Urothelium cell line (cell line): Measurements from ENCODE around the gene INPPL1.

Experiments
- DNase-seq: peaks from one replicate; pipeline ENCODE4 v3.0.0; 2011; ENCODE audit warnings: low spot score, mixed read lengths
- FAIRE-seq: peaks from 2 replicates; lab custom pipeline; 2011; peaks lifted over from hg19 to GRCh38; lab: Jason Lieb, UNC

The INPPL1 gene

GRCh38 chr11:72232260-72233055, 7.9 kb downstream of the INPPL1 start:
- FAIRE-seq: no peak
- DNase-seq: no peak

GRCh38 chr11:72233056-72233772, 8.6 kb downstream of the INPPL1 start:
- DNase-seq: no peak
- FAIRE-seq: no peak

DNA sequence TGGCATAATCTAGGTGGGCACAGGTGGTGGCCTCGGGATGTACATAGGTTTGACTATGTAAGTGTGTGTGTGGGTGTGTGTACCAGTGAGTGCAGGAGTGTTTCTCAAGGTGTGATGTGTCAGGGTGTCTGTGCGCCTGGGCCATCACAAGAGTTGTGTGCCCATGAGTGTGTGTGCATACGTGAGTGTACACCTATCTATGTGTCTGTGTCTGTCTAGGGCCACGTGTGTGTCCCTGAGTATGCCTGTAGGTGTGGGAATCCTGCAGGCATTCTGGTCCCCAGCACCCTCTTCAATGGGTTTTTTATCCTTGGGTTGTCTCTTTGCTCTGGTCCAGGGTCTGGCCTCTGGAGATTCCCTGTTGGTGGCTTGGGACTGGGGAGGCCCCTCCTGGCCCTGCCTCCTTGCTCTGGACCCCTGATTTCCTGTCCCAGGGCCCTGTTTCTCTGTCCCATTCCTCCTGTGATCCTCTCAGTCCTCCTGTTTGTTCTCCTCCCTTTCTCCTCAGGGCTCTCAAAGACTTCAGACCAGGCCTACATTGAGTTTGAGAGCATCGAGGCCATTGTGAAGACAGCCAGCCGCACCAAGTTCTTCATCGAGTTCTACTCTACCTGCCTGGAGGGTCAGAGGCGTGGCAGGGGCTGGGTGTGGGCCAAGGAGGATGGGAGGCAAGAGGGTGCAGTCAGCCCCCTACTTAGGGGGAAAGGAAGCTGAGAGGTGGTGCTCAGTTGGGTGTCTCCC, 9.4 kb downstream of the INPPL1 start:
- no peak for FAIRE-seq
- no peak for DNase-seq

DNA sequence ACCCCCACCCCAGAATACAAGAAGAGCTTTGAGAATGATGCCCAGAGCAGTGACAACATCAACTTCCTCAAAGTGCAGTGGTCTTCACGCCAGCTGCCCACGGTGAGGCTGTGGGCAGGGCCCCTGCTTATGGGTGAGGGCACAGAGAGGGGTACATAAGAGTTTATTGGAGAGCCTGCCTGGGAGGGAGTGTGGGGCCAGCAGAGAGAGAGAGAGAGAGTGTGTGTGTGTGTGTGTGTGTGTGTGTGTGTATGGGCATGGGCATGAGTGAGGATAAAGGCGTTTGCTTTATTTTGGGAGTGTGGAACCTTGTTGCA, 9.9 kb downstream of the INPPL1 start:
- FAIRE-seq (no peak), DNase-seq (no peak)

GRCh38 chr11:72234920-72235319, 10.4 kb downstream of the INPPL1 start:
- FAIRE-seq: no peak
- no peak for DNase-seq

GRCh38 chr11:72235351-72236057, 10.9 kb downstream of the INPPL1 start:
- DNase-seq: no peak
- FAIRE-seq: no peak

DNA sequence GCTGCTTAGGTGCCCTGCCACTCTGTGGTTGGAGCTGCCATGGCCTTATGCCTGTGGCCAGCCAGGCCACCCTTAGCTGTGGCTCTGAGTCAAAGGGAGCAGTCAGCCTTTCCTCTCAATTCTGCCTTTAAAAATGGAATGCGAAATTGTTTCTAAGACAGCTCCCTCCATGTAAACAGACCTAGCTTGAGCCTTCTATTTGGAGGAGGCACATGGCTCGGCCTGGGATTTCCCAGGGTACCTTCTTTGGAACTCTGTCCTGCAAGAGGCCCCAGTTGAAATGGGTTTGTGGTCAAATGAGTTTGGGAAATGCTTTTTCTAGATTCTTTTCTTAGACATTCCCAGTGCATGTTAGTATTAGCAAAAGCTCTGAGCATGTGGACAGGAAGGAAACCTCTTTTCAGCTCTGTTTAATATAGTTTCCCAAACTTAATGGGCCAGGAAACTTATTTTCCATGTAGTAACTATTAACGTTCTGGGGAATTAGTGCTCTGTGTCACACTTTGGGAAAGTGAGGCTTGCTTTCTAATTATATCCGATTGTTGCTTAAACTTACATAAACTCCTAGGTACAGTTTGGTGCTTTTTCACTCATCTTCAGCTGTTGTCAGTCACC, 11.6 kb downstream of the INPPL1 start:
- DNase-seq: no peak
- no peak for FAIRE-seq

GRCh38 chr11:72236774-72237111, 12.2 kb downstream of the INPPL1 start:
- DNase-seq (no peak), FAIRE-seq (no peak)

- FAIRE-seq (no peak), DNase-seq (no peak)
Observed at GRCh38 chr11:72237112-72237931, 12.8 kb downstream of the INPPL1 start.

- no peak for FAIRE-seq
- DNase-seq: peak; percentile 66
Observed at GRCh38 chr11:72238040-72238450, 13.5 kb downstream of the INPPL1 start.

- FAIRE-seq: no peak
- no peak for DNase-seq
Observed at GRCh38 chr11:72238492-72239312, 14.1 kb downstream of the INPPL1 start.

GRCh38 chr11:72239313-72239848, 14.8 kb downstream of the INPPL1 start:
- FAIRE-seq: no peak
- no peak for DNase-seq

- DNase-seq: no peak
- FAIRE-seq: no peak
Observed at GRCh38 chr11:72239849-72240460, 15.4 kb downstream of the INPPL1 start.

GRCh38 chr11:72240461-72241290, 16.1 kb downstream of the INPPL1 start:
- DNase-seq (no peak), FAIRE-seq (peak; percentile 27)

GRCh38 chr11:72241291-72241781, 16.8 kb downstream of the INPPL1 start:
- no peak for FAIRE-seq
- no peak for DNase-seq

- FAIRE-seq: no peak
- DNase-seq: no peak
Observed at GRCh38 chr11:72242141-72242540, 17.6 kb downstream of the INPPL1 start.
